NCI-H510A treated with DMSO at 0.1 percent for 48 hours (cell line): ENCODE data around the gene XPNPEP3.
"Not testable (repeated sequence)": the region's sequence is repeated elsewhere in the genome, so short reads cannot be mapped to it uniquely, and the experiment has no call there.

Experiments used
- DNase-seq: peaks from one replicate; lab custom pipeline; 2025; lab: John Stamatoyannopoulos, UW

XPNPEP3 gene

DNA sequence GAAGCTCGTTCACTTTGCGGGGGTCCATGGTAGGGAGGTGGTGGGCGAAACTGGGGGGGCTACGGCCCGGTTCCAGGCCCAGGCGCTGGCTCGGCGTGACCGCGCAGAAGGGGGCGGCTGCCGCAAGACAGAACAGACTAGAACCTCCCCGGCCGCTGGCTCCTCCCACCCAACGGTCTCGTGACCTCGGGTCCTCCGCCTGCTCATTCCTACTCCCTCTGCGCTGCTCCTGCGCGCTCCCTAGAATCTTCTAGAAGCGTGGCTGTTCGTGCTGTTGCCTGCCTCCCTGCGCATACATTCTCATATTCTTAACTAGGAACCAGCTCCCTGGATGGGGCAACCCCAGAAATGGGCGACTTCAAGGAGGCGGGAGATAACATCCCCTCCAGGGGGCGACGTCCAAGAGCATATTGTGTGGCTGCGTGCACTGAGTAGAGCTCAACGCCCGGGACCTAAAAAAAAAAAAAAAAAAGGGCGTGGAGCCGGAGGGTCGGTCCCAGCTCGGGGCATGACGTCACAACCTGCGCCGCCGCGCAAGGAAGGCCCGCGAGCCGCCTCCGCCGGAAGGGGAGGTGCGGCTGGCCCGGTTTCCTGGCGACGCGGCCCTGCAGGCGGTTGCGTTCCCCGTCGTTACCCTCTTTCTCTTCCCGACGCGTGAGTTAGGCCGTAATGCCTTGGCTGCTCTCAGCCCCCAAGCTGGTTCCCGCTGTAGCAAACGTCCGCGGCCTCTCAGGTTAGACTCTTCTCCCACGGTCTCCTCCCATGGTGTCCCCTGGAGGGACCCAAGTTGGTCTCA, at the start of gene XPNPEP3, which contains the start of gene ST13:
Gene XPNPEP3 (plus strand): TSS at position 636 of the 796 bp plus-strand sequence. CDS start 34 bp downstream, at position 670.
Gene ST13 (minus strand): TSS at position 127 of the 796 bp plus-strand sequence. CDS start 99 bp downstream, at position 28.
- DNase-seq: peak; percentile 84

DNA sequence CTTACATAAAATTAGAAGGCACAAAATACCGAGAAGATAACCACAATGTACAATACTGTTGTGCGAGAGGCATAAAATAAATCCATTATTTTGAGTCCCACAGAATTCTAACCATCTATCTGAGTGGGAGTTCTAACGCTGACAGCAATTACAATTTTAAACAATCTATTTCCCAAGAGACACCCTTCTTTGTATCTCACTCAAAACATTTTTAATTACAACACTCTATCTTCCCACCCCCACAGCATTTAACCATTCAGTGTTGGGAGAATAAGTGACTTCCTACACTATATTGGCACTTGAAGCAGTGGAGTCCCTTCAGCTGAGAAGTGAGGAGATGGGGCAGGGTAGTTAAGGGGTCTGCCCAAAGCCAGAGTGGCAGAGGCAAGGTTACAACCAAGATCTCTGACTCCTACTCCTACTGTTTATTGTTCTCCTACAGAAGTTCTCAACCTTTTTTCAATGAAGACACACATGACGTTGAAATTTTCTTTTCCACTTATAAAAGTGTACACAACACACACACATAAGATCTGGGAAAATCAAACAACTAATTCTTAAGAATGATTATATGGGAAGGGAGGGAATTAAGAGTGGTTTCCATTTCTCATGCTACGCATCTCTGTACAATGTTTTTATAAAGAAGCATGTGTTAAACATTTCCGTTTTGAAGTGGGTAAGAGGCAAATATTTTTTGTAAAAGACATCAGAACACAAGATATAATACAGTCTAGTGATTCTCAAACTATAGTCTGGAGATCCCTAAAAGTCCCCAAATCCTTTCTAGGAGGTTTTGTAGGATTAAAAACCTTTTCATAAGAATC, 48.7 kb upstream of the XPNPEP3 start:
- no peak for DNase-seq

DNA sequence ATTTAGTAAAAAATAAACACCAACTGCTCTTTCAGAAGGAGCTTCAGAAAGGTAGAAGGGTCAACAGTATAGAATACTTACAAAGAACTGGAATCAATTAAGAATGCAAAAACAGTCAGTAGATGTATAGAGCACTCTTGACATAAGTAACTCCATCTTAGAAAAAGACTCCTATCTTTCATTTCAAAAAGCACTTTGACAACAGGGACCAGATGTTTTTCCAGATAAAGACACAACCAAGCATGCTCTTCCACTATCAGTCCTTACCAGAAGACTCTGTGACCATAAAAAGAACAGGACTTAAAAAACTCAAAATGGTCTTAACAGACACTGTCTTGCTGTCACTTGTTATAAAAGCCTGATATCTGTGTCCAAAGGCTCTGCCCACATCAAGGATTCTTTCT, 43.0 kb upstream of the XPNPEP3 start:
- DNase-seq: no peak

- no peak for DNase-seq
These were observed 39.2 kb upstream of the XPNPEP3 start for GRCh38 chr22:40817737-40818136.

- DNase-seq: no peak
These were observed 38.7 kb upstream of the XPNPEP3 start for GRCh38 chr22:40818192-40818746.

DNA sequence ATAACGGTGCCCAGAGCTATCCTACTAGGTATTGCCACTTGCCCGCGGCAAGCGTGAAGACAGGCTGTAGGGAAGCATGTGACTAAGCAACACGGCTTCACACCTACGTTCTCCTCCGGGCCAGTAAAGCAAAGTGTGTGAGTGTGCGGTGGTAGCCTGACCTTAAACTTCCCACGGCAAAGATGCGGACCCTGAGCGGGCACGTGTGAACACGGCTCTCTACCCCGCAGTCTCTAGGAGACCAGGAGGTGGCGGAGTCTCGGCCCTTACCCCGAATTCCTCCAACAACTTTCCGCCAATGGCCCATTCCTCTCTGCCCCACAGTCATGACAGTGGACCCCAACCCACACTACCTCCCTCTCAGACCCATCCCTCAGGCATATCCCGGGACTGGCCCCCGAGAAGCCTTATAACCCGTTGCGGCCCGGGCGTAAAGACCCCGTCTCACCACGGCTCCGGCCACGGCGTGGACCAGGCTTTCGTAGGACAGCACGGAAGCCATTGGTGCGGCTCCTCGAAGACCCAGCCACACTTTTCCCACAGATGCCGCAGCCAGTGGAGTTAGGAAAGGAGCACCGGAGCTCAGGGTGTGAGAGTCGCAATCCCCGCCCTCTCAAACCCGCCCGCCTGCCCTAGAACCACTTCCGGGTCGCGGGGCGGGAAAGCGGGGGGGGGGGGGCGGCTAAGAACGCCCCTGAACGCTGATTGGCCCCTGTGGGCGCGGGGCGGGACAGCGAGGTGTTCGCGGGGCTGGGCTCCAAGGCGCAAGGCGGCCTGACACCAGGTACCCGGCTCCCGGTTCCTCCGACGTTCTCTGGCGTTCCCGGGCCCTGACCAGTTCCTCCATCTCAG, 38.0 kb upstream of the XPNPEP3 start, which contains the start of gene SLC25A17:
Gene SLC25A17 (minus strand): TSS at position 600 of the 852 bp plus-strand sequence. CDS start 98 bp downstream, at position 502.
- peak; percentile 74 for DNase-seq

- no peak for DNase-seq
These were observed 37.3 kb upstream of the XPNPEP3 start for GRCh38 chr22:40819599-40820140.

DNA sequence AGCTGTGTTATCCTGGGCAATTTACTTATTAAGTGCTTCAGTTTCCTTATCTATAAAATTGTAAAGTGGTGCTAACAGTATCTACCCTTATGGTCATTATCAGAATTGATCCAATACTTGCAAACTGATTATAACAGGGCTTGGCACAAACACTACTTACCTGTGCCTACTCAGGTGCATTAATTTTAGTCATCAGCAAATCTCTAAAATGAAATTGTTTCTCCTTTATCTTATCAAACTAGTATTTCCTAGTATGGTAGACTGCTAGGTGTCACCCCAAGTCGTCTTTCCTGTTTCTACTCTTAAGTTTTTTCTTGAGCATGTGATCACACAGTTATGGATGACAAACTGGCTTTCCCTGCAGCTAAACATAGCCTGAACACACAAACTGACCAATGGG, 33.5 kb upstream of the XPNPEP3 start:
- DNase-seq: no peak

DNA sequence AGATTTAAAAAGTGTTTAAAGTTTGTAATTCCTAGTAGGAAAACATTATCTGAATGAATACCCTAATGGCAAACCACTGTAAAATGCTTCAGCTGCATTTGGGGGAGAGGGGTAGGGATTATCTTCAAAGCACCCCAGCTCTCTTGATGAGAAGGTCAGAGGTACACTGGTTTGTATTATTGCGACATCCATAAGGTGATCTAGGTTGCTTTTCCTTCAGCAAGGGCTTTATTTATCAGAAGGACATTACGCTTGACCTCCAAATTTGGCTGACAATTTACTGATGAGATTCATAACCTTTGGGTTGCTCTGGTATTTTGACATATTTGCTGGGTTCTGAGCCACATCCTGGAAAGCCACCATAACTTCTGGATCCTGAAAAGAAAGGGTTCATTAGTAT, 30.7 kb upstream of the XPNPEP3 start:
- DNase-seq: not testable (repeated sequence)

- DNase-seq: no peak
These were observed 29.8 kb upstream of the XPNPEP3 start for GRCh38 chr22:40826984-40827741.

DNA sequence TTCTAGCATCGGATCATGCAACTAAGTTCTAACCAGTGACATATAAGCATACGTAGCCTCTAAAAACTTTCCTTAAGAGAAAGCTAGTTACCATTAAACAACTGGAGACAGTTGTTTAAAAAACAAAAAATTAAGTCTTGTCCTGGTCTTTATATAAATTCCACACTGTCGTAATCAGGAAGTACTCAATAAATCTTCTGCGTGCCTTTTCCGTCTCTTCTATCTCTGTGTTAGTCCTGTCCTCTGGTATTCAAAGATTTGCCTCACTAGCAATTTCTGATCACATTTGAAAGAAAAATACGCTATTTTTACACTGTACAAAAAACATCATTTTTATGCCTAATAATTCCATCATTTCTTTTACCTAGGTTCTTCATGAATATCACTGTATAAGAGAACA, 27.8 kb upstream of the XPNPEP3 start:
- no peak for DNase-seq

DNA sequence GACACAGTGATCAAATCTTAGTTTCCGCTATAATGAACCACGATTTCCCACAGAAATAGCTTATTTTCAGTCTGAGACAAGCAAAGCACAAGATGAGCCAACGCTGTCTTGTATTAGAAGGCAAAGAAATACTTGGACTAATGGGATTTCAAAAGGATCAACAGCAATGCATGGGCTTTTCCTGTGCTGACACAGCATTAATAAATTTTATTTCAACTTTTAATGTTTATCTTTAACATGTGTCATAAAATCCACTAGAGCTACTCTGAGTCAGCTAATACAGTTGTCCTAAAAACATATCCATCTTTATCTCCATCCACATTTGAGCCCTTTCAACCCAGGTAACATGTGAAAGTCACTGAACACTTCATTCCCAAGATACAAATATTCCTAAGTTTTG, 22.3 kb upstream of the XPNPEP3 start:
- no peak for DNase-seq

- no peak for DNase-seq
These were observed 18.5 kb upstream of the XPNPEP3 start for GRCh38 chr22:40838486-40838885.

- no peak for DNase-seq
These were observed 12.0 kb upstream of the XPNPEP3 start for GRCh38 chr22:40844951-40845350.

DNA sequence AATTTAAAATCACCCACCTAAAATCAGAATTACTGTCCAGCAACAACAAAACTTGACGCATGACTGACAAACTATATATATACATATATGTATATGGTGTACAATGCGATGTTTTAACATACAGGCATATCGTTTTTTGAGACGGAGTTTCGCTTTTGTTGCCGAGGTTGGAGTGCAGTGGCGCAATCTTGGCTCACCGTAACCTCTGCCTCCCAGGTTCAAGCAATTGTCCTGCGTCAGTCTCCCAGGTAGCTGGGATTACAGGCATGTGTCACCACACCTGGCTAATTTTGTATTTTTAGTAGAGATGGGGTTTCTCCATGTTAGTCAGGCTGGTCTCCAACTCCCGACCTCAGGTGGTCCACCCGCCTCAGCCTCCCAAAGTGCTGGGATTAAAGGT, 11.1 kb upstream of the XPNPEP3 start:
- DNase-seq: not testable (repeated sequence)

DNA sequence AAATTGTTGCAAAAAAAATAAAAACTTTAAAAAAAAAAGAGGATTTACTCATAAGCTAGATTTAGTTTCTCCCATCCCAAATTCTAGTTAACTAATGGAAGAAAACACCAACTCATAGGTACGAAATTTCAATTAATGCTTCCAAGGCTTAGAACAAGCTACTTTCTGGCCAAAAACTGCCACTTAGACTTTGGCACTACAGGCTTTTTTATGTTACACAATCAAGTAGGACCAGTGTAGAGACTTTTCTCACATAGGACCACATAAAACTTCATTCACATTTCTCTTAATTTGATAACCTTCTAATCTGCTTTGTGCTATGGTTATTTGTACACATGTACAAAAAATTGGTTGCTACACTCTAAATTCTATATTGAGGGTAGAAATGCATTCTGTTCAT, 3.6 kb upstream of the XPNPEP3 start:
- DNase-seq: no peak

DNA sequence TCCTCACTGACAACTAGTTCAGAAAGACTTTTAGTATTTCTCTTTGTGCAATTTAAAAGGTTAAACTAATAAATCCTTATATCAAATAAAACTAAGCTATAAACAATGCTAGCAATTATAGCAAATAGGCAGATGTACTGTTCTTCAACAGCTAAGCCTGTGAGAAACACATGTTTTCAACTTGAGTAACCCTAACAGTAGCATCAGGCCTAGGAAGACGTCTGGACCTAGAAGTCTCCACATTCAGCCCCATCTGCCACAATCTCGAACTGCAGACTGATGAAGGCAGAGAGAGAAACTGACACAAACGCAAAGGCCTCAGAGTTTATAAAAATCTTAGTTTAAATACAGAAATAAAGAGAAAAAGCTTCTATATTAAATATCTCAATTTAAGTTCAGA, 3.0 kb upstream of the XPNPEP3 start:
- no peak for DNase-seq

DNA sequence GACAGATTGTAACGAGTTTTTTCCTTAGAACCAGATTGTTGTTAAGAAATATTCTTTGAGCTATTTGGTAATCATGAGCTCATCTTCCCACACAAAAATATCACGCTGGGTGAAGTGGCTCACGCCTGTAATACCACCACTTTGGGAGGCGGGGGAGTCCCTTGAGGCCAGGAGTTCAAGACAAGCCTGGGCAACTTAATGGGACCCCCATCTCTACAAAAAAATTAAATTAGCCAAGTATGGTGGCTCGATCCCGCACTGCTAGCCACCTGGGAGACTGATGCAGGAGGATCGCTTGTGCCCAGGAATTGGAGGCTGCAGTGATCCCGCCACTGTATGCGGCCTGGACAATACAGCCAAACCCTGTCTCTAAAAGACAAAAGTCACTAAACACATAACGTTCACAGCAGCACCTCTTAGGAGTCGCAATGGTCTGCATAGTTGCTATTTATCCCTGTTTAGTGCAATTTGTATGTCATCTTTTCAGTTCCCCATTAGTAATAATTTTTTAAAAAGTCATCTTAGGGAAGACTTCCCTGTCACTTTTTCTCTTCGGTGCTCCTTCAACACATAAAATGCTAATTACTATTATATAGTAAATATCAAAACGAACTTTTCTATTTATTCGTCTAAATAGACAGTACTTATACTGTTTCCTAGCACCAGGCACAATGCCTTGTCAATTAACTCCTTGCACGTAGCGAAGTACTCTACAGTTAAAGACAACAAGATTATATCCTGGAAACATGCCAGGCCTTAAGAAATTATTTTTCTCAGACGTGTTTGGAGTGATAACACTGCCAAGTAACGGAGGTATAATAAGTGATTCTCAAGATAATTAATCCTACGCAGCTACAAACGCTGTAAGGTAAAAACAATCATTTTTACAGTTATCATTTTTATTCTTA, 1.6 kb upstream of the XPNPEP3 start:
- DNase-seq: no peak

DNA sequence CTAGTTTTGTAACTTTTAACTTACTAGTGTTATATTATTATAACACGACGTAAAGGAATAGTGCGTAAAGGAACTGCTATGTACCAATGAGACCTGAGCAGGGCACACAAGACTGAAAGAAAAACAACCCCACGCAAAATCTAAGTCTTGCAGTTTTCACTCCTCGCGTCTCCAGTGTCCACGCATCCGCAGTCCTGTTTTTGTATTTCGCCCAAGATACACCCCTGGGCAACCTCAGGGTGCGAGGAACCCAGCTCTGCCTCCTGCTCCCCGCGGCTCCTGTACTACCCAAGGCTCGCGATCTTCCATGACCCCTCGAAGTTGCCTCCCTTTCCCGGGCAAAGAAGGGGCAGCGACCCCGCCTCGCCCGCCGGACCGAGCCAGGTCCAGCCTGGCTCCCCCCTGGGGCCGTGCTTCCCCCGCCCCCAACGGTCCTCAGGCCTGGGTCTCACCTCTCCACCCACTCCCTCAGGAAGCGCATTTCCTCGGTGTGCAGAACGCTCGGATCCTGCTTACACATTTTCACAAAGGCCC, 902 bp upstream of the XPNPEP3 start:
- no peak for DNase-seq
